GM18858 (cell line): Measurements from ENCODE around the gene ERP27.

Experiments used
- ATAC-seq: cut with Tn5 transposase; IDR thresholded peaks from one replicate; pipeline ENCODE4 v1.9.1; 2021; ENCODE audit not compliant: unreplicated experiment

The ERP27 gene

DNA sequence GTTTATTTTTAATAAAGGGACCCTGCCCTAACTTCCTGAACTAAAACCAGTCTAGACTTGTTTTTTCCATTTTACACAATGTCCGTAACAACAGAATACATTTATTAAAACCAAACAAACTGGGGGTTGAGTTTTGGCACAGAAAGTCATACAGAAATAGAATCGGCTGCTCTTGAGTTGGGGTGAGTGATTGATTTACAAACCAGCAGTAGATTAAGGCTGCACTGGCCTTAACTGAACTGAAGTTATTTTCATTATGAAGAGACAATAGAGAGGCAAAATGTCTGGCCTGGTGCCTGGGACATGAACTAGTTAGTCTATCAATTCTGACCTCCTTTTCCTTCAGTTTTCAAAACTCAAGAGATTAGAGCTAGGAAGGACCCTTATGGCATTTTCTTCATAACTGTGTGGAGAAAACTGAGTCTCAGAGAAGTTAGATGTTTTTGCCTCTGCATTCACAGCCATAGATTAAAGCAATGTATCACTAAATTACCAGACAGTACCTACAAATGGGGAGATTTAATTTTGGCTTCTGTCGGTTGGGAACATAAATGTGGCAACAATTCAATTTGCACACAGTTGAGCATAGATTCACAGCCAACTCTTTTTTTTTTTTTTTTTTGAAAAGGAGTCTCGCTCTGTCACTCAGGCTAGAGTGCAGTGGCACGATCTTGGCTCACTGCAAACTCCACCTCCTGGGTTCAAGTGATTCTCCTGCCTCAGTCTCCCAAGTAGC, 32.9 kb downstream of the ERP27 start:
- no peak for ATAC-seq

GRCh38 chr12:14904854-14905253, 33.5 kb downstream of the ERP27 start:
- ATAC-seq: no peak

GRCh38 chr12:14903386-14904098, 34.8 kb downstream of the ERP27 start:
- ATAC-seq: no peak

- ATAC-seq: no peak
These were observed 35.9 kb downstream of the ERP27 start for GRCh38 chr12:14902465-14902864.

- ATAC-seq: no peak
These were observed 37.1 kb downstream of the ERP27 start for GRCh38 chr12:14901228-14901562.

- ATAC-seq: no peak
These were observed 37.7 kb downstream of the ERP27 start for GRCh38 chr12:14900521-14901227.

DNA sequence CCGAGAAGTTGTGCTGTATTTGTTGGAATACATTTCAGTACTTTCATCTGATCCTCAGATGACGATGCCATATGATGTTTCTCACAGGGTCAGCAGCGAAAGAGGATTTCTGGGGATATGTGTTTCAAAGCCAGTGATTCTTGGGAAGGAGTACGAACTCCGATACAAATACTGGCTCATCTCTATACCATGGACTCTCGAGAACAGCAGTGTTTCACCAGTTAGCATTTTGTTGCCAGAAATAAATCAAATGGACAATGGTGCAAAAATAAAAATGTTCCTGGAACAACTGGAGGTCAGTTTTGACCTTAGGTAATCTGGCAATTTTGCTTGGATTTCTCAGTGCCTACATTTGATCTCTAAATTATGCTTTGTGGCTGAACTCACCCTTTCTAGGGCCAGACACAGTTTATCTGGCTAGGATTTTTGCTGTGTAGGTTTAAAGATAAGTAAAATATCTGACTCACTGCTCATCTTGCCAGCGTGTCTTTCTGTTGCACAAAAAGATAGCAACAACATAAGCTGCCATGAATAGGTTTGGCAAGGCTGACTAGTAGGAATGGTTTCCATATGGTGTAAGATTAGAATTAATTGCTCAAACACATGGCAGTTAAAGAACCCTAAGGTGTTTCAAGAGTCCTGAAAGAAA, 41.7 kb downstream of the ERP27 start:
- ATAC-seq: no peak

DNA sequence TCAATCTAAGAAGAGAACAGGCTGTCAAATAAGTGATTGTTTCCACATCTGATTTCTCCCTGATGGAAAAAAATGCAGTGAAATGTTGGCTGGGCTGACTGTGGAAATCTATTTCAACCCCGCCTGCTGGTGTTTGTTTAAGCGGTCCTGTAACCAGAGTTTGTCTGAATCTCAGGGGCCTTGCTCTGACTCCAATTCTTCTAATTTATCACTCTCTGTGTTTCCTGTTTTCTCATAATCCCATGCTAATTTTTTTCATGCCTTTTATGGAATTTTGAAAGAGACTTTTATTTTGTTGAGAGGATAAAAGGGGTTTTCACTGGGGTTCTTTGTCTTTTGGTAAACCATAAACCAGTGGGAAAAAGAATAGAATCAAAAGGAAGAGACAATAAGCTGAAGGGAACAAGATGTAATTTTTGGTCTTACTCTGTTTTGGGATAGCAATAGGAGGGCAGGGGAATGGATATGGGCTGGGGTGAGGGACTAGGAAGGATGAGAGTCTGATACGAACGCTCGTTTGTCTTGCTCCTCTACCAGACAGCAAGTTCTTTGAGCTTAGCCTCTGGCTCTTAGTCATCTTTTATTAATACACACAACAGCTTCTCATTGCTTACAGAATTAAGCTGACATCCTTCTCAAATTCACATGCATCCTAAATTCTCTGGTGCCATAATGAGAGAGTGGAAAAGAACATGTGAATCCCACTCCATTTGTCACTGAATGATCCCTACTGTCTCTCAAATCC, 44.7 kb downstream of the ERP27 start:
- ATAC-seq: no peak

- ATAC-seq: no peak
These were observed 45.4 kb downstream of the ERP27 start for GRCh38 chr12:14892726-14893505.

- no peak for ATAC-seq
These were observed 47.6 kb downstream of the ERP27 start for GRCh38 chr12:14890701-14891100.

GRCh38 chr12:14886271-14886670, 52.1 kb downstream of the ERP27 start:
- ATAC-seq: no peak

- no peak for ATAC-seq
These were observed 52.6 kb downstream of the ERP27 start, which contains the start of gene MGP for GRCh38 chr12:14885718-14886221. Gene MGP, minus strand, starts transcription at chr12:14885854. Its CDS starts 63 bp downstream, at chr12:14885791.

- peak; percentile 98 for ATAC-seq
These were observed 53.9 kb downstream of the ERP27 start for GRCh38 chr12:14884458-14884878.

GRCh38 chr12:14883686-14884085, 54.7 kb downstream of the ERP27 start:
- no peak for ATAC-seq

- ATAC-seq: no peak
These were observed 57.4 kb downstream of the ERP27 start for GRCh38 chr12:14880890-14881453.

DNA sequence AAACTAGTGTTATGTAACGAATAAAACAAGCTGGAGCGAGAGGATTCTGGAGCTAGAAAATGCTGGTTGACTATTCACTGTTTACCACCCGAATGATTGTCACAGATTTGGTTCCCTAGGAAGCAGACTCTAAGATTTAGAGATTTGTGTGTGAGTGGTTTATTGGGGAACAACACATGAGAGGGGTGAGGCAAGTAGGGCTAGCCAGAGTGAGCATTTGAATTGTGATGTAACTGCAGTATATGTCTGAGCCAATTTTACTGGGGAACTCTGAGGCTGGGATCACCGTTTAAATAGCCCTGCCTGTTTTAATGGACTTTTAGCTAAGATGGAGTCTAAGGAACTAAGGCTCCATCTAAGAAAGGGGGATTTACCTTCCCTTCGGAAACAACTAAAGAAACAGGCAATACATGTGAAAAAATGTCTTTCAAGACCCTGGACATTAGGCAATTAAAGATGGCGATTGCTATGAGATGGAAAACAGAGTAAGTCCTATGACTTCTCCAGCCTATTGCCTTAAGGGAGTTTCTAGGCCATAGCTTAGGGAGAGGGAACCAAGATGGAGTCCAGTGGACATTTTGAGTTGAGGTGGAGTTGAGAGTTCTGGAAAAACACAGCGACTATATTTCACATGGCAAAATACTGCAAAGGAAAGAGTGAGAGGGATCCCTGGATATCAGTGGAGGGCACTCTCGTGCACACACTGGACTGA, 59.0 kb downstream of the ERP27 start:
- ATAC-seq: no peak

- no peak for ATAC-seq
These were observed 59.8 kb downstream of the ERP27 start for GRCh38 chr12:14878488-14878887.

DNA sequence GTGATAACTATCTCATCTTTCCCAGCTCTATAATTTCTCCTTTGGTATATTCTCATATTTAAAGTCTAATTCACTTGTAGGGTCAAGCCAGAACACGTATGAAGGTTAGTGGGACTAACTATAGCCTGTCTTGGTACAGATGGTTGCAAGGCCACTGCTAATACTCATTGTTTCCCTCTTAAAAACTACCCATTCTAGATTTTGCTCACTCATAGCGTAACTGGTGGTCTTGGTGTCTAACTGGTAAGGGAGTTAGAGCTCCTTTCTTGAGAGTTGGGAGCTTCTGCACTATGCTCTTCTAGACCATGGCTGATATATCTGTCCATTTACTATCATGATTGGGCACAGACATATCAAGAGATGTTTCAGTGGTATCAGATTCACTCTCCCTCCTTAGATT, 61.5 kb downstream of the ERP27 start:
- ATAC-seq: no peak

GRCh38 chr12:14874882-14875281, 63.5 kb downstream of the ERP27 start:
- ATAC-seq: no peak
